GM19023 (cell line): ENCODE measurements around the gene XAB2.
"Not testable (repeated sequence)": the region's sequence is repeated elsewhere in the genome, so short reads cannot be mapped to it uniquely, and the experiment has no call there.

Experiments used
- ATAC-seq: cut with Tn5 transposase; IDR thresholded peaks from one replicate; pipeline ENCODE4 v1.9.1; 2021; ENCODE audit warnings: mild to moderate bottlenecking, moderate library complexity; ENCODE audit not compliant: unreplicated experiment

XAB2 gene

GRCh38 chr19:7590256-7590655 lies 39.1 kb downstream of the XAB2 start:
- ATAC-seq, result no peak

GRCh38 chr19:7589822-7590221 lies 39.5 kb downstream of the XAB2 start:
- no peak for ATAC-seq

GRCh38 chr19:7582446-7582845 lies 46.9 kb downstream of the XAB2 start:
- no peak for ATAC-seq

GRCh38 chr19:7579182-7579581 lies 50.2 kb downstream of the XAB2 start:
- ATAC-seq, result no peak

GRCh38 chr19:7578127-7578526 lies 51.2 kb downstream of the XAB2 start:
- ATAC-seq, result no peak

GRCh38 chr19:7577422-7577821 lies 51.9 kb downstream of the XAB2 start:
- ATAC-seq, result not testable (repeated sequence)

- ATAC-seq, result no peak
Observed at GRCh38 chr19:7575434-7576040, 53.8 kb downstream of the XAB2 start.

GRCh38 chr19:7570761-7571160 lies 58.6 kb downstream of the XAB2 start:
- no peak for ATAC-seq
